ENCODE data around the gene SPRING1.
"Not testable (repeated sequence)": the region's sequence is repeated elsewhere in the genome, so short reads cannot be mapped to it uniquely, and the experiment has no call there.

- not testable (repeated sequence) for TF ChIP-seq CTCF (IDR thresholded peaks at IDR 0.05; ENCODE audit: borderline replicate concordance, extremely low read depth, low read length, poor library complexity, severe bottlenecking); EZH2 (IDR thresholded peaks at IDR 0.05; ENCODE audit: borderline replicate concordance, low read depth, low read length, severe bottlenecking)
Measured at GRCh38 chr12:116754097-116754496, 16.2 kb upstream of the SPRING1 start.
